Measurements from ENCODE around the gene BEND7.
"Not testable (repeated sequence)": the region's sequence is repeated elsewhere in the genome, so short reads cannot be mapped to it uniquely, and the experiment has no call there.

BEND7 gene

GRCh38 chr10:13420532-13421307, 108.1 kb downstream of the BEND7 start:
- DNase-seq (ENCODE audit: low read depth in 2 of 2) = no peak

DNA sequence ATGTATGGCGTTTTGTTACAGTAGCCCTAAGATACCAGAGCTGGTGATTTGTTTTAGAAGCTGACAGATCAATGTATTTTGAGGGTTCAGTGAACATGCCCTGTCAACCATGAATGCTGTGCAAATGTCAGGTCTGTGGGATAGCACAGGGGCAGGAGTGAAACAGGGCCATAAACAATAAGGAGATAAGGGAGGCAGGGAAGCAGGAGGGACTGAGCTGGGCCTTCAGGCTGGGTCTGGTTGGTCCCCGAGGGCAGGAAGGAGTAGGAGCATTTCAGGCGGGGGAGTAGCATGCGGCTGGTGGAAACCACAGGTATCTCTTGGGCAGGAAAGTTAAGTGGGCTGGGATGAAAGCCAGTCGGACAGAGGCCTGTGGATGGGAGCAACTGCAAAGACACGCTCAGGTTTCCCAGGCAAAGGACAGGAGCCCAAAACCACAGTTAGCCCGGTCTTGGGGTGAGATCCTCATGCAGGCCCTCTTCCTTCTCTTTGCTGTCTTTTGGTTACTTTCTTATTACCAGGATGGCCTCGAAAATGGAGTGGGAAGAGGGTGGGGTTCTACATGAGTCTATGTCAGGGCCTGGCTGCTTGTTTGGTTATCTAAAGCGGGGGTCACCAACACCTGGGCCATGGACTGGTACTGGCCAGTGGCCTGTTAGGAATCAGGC, 111.2 kb downstream of the BEND7 start:
- no peak for DNase-seq (ENCODE audit: low read depth in 2 of 2)

GRCh38 chr10:13416760-13417159, 112.1 kb downstream of the BEND7 start:
- no peak for DNase-seq (ENCODE audit: low read depth in 2 of 2)

DNA sequence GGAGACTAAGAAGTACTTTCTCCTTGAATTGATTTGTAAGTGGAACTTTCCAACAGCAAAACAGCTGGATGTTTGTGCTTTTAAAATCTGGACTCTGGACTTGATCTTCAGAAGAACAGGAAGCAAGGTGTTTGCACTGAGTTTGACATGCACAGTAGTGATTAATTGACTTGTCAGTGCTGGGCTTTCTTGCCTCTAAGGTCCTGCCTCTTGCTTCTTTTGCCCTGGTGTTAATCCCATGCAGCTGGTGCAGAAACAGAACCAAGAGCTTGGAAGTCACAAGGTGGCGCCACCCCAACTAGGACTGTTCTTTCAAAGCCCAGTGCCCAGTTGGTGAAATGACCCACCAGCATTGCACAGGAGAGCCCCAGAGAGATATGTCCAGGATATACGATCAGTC, 114.0 kb downstream of the BEND7 start:
- no peak for DNase-seq (ENCODE audit: low read depth in 2 of 2)

GRCh38 chr10:13414137-13414536, 114.7 kb downstream of the BEND7 start:
- DNase-seq (ENCODE audit: low read depth in 2 of 2) = no peak

GRCh38 chr10:13412894-13413293, 115.9 kb downstream of the BEND7 start:
- no peak for DNase-seq (ENCODE audit: low read depth in 2 of 2)

GRCh38 chr10:13404791-13405190, 124.0 kb downstream of the BEND7 start:
- DNase-seq (ENCODE audit: low read depth in 2 of 2) = no peak

DNA sequence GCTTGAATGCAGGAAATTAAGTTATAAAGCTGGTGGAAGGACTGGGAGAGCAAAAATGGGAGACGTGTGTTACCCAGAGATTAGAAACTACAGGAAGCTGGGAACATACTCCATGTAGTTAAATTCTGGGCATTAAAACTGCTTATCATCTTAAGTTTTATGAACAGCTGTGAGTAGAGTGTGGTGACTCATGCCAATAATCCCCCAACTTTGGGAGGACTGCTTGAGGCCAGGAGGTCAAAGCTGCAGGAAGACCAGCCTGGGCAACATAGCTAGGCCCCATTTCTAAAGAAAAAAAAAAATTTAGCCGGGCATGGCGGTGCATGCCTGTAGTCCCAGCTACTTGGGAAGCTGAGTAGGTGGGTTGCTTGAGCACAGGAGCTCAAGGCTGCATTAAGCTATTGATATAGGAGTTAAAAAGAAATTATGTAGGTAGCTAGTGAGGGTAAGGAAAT, 124.5 kb downstream of the BEND7 start:
- no peak for DNase-seq (ENCODE audit: low read depth in 2 of 2)

DNA sequence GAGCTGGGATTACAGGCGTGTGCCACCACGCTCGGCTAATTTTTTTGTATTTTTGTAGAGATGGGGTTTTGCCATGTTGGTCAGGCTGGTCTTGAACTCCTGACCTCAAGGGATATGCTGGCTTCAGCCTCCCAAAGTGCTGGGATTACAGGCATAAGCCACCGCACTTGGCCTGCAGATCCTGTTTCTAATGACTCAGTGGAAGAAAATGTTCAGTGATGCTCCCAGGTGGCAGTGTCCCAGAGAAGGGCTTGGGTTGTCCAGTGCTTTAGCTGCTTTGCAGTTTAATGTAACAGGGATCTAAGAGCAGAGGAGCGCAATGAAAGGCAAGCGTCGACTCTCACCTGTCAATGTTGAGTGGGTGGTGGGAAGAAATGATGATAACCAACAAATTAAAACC, 125.4 kb downstream of the BEND7 start:
- not testable (repeated sequence) for DNase-seq (ENCODE audit: low read depth in 2 of 2)

GRCh38 chr10:13402021-13402420, 126.8 kb downstream of the BEND7 start:
- no peak for DNase-seq (ENCODE audit: low read depth in 2 of 2)

- DNase-seq (ENCODE audit: low read depth in 2 of 2) = no peak
These were observed 127.7 kb downstream of the BEND7 start for GRCh38 chr10:13401142-13401541.

DNA sequence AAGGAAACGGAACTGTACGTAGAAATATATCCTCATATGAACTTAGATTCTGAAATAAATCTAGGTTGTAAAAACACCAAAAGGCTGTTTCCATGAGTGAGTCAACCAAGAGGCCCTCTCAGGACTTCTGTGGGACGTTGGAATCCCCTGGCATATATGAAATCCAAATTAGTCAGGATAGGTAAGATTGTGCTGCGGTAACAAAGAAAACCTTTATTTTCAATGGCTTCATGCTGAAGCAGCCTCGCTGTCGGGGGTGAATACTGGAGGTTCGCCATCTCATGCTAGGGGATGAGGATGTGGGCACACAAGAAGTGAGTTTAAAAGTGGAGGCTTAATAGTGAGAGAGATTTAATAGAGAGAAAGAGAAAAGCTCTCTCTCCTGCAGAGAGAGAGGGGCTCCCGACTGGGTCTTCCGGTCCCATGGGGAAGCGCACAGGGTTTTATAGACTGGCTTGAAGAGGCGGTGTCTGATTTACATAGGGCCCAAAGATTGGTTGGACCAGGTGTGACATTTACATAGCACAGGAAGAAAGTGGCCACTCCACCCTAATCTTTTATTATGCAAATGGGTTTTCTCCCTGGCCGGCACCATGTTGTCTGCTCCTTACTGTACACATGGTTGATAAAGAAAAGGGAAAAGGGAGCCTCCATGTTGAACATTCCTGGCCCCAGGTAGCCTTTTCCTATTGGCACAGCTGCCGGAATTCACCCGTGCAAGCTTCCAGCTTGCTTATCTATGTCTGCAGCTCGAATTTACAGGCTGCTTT, 128.4 kb downstream of the BEND7 start:
- DNase-seq (ENCODE audit: low read depth in 2 of 2) = no peak

- no peak for DNase-seq (ENCODE audit: low read depth in 2 of 2)
These were observed 129.1 kb downstream of the BEND7 start for GRCh38 chr10:13399752-13400151.

- DNase-seq (ENCODE audit: low read depth in 2 of 2) = no peak
These were observed 129.6 kb downstream of the BEND7 start for GRCh38 chr10:13399236-13399635.

DNA sequence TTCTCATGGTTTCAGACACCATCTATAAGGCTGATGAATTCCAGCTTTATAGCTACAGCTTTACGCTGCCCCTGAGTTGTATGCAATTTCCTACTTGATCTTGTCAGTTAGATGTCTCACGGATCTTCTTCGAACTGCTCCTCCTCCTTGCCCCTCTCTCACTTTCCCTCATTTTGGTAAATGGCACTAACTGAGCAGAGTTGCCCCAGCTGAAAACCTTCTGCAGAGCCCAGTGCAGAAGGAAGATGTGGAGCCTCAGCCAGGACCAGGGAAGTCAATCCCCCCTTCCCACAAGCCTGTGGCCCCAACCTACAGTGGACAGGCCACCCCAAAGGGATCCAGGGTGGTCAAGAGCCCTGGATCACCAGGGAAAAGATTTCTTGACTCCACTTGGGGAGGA, 131.8 kb downstream of the BEND7 start:
- no peak for DNase-seq (ENCODE audit: low read depth in 2 of 2)

GRCh38 chr10:13396369-13396768, 132.4 kb downstream of the BEND7 start:
- DNase-seq (ENCODE audit: low read depth in 2 of 2) = no peak

DNA sequence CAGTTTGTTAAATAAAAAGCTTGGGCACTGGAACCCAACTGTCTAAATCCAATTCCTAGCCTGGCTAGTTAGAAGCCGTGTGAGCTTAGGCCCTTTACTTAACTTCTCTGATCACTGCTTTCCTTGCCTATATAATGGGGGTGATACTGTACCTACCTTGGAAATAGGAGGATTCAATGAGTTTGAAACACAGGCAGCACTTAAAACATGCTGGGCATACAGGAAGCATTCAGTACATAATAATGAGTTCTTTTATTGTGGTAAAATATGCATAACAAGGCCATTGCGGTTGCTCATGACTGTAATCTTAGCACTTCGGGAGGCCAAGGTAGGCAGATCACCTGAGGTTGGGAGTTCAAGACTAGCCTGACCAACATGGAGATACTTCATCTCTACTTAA, 133.3 kb downstream of the BEND7 start:
- DNase-seq (ENCODE audit: low read depth in 2 of 2) = no peak

- DNase-seq (ENCODE audit: low read depth in 2 of 2) = no peak
These were observed 135.2 kb downstream of the BEND7 start for GRCh38 chr10:13393640-13394039.

- no peak for DNase-seq (ENCODE audit: low read depth in 2 of 2)
These were observed 136.1 kb downstream of the BEND7 start for GRCh38 chr10:13392701-13393100.

All from activated CD8-positive, alpha-beta memory T cell treated with anti-CD3 and anti-CD28 coated beads for 4 hours (primary cell).